ENCODE measurements around the gene SYT1.

DNA sequence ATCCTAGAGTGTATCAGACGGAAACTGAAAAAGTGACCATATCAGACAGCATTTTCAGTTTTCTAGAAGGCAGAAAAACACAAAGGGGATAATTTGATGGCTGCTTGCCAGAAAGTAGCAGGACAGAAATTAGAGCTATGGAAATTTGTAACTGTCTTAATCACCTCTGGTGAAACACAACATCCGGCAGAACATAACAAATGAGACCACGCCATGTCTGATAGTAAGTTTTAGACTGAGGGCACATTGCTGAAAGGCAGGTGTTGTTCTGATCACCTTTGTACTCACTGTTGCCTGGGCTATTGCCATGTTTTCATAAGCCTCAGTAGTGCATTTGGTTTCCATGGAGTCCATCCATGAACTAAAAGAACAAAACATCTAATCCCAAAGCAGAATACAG, 535.9 kb downstream of the SYT1 start:
- no peak for TF ChIP-seq POLR2A (IDR thresholded peaks at IDR 0.05)
- TF ChIP-seq, protein P1, sequence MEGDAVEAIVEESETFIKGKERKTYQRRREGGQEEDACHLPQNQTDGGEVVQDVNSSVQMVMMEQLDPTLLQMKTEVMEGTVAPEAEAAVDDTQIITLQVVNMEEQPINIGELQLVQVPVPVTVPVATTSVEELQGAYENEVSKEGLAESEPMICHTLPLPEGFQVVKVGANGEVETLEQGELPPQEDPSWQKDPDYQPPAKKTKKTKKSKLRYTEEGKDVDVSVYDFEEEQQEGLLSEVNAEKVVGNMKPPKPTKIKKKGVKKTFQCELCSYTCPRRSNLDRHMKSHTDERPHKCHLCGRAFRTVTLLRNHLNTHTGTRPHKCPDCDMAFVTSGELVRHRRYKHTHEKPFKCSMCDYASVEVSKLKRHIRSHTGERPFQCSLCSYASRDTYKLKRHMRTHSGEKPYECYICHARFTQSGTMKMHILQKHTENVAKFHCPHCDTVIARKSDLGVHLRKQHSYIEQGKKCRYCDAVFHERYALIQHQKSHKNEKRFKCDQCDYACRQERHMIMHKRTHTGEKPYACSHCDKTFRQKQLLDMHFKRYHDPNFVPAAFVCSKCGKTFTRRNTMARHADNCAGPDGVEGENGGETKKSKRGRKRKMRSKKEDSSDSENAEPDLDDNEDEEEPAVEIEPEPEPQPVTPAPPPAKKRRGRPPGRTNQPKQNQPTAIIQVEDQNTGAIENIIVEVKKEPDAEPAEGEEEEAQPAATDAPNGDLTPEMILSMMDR (IDR thresholded peaks at IDR 0.05), result no peak
